ENCODE measurements around the gene ECEL1. TPM values are rescaled to one million over a fixed set of nuclear protein-coding genes. Genes with fewer than 3 reads are reported as not detected.

The ECEL1 gene
- total and polyA plus RNA-seq, 2 experiments from 2014 or later, result 1.1 to 1.2 TPM

DNA sequence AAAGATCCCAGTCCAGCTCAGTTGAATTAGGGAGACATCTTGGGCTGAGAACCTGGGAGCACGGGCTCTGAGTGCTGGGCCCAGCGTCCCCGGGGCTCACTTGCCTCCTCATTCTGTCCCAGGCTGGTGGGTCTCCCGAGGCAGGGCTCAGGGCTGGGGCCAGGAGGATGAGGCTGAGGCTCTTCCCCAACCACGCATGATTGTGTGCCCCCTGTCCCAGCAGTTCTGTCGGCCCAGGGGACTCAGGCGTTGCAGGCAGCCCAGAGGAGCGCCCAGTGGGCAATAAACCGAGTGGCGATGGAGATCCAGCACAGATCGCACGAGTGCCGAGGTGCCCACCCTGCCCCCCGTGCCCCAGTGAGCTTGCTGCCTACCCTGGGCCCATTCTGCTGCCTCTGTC is 33.5 kb upstream of the ECEL1 start:
- Histone ChIP-seq H3K27me3 (peaks cover 40% of the 10 kb centered on the region), H3K36me3 (replicated peaks; ENCODE audit: insufficient read depth, low read depth) (no peaks in the 10 kb centered on the region), H3K4me2 (no peak overlapping the region), H2AFZ (no peak overlapping the region), H4K20me1 (ENCODE audit: insufficient read depth, poor library complexity, severe bottlenecking) (no peaks in the 10 kb centered on the region), H3K79me2 (no peaks in the 10 kb centered on the region), H3K27ac (no peak overlapping the region), H3K4me1 (ENCODE audit: insufficient read depth) (peaks cover 14% of the 10 kb centered on the region), H3K9me2 (replicated peaks; ENCODE audit: insufficient read depth) (no peaks in the 10 kb centered on the region), H3K4me3 (no peak overlapping the region), H3K9me3 (ENCODE audit: low read depth) (no peaks in the 10 kb centered on the region)
- TF ChIP-seq EZH2phosphoT487 (IDR thresholded peaks at IDR 0.05; ENCODE audit: low read depth, severe bottlenecking, unreplicated experiment) (no peak), EZH2 (IDR thresholded peaks at IDR 0.05; ENCODE audit: borderline replicate concordance) (no peak)
- TF ChIP-seq, protein P1, sequence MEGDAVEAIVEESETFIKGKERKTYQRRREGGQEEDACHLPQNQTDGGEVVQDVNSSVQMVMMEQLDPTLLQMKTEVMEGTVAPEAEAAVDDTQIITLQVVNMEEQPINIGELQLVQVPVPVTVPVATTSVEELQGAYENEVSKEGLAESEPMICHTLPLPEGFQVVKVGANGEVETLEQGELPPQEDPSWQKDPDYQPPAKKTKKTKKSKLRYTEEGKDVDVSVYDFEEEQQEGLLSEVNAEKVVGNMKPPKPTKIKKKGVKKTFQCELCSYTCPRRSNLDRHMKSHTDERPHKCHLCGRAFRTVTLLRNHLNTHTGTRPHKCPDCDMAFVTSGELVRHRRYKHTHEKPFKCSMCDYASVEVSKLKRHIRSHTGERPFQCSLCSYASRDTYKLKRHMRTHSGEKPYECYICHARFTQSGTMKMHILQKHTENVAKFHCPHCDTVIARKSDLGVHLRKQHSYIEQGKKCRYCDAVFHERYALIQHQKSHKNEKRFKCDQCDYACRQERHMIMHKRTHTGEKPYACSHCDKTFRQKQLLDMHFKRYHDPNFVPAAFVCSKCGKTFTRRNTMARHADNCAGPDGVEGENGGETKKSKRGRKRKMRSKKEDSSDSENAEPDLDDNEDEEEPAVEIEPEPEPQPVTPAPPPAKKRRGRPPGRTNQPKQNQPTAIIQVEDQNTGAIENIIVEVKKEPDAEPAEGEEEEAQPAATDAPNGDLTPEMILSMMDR (IDR thresholded peaks at IDR 0.05; ENCODE audit: poor library complexity), result no peak
- 90% methylated on average over 14 of the region's 14 CpGs for WGBS (ENCODE audit: low lambda C conversion rate, missing lambda C conversion rate)
- DNase-seq (ENCODE audit: low spot score), result no peak

DNA sequence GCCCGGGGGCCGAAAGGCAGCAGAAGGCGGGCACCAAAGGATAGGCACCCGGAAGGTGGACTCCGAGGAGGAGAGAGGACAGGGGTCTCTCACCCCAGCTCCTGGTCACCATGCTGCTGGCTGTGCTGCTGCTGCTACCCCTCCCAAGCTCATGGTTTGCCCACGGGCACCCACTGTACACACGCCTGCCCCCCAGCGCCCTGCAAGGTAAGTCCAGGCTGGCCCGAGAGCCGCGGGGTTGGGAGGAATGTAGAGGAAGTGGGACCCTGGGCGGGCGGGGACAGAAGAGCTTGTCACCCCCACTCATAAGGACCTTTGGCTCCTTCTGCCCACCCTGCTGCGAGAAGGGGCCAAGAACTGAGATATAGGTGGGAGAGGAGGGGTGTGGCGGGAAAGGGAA is 32.9 kb upstream of the ECEL1 start:
- WGBS (ENCODE audit: low lambda C conversion rate, missing lambda C conversion rate), result 92% methylated on average over 15 of the region's 15 CpGs
- H3K27me3 ChIP-seq, result peaks cover 40% of the 10 kb centered on the region

DNA sequence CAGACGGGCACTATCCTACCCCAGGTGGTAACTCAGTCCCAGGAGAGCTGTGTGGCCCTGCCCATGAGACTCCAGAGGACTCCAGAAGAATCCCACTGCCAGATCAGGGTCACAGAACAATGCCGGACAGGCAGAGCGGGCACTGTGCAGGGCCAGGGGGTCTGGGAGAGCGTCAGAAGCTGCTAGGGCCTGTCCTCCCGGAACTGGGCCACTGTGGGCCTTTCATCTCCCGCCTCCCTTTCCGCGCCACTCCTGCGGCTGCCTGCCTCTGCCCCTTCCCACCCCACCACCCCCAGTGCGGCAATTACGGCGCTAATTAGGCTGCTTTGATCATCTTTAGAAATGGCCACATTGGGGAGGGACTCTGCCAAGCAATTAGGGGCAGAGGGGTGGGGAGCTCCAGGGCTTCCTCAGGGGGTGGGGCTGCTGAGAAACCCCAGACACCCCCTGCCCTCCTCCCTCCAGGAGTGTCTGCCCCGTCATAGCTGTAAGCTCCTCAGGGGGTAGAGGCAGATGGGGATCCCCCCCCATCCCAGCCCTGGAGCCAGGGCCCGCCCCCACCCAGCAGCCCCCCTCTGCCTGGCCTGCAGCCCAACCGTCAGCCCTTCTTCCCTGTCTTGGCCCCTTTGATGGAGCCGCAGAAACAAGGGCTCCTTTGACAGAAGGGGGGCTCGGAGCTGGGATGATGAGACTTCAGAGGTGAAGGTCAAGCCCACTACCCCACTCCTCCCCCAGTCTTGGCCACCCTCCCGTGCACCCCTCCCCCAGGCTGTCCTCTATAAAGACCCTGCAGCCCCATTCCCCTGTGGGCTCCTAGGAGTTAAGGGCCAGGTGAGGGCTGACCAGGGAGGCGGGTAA is 32.2 kb upstream of the ECEL1 start, which contains the start of gene PRSS56:
TSS of gene PRSS56 (plus strand) at position 808 of the 858 bp plus-strand sequence. CDS start 211 bp downstream, outside the sequence.
- Histone ChIP-seq H3K9me3 (ENCODE audit: low read depth) (no peaks in the 10 kb centered on the region), H3K4me1 (ENCODE audit: insufficient read depth) (peaks cover 14% of the 10 kb centered on the region), H3K27ac (no peak within 1 kb of the TSS), H2AFZ (no peak within 1 kb of the TSS), H3K27me3 (peaks cover 40% of the 10 kb centered on the region), H3K4me2 (no peak within 1 kb of the TSS), H3K36me3 (replicated peaks; ENCODE audit: insufficient read depth, low read depth) (no peaks in the 10 kb centered on the region), H3K79me2 (no peaks in the 10 kb centered on the region), H3K4me3 (no peak within 1 kb of the TSS), H3K9me2 (replicated peaks; ENCODE audit: insufficient read depth) (no peaks in the 10 kb centered on the region), H4K20me1 (ENCODE audit: insufficient read depth, poor library complexity, severe bottlenecking) (no peaks in the 10 kb centered on the region)
- 79% methylated on average over 16 of the region's 19 CpGs for WGBS (ENCODE audit: low lambda C conversion rate, missing lambda C conversion rate)
- TF ChIP-seq, protein P1 (IDR thresholded peaks at IDR 0.05; ENCODE audit: poor library complexity), result no peak
- TF ChIP-seq EZH2 (IDR thresholded peaks at IDR 0.05; ENCODE audit: borderline replicate concordance) (no peak), EZH2phosphoT487 (IDR thresholded peaks at IDR 0.05; ENCODE audit: low read depth, severe bottlenecking, unreplicated experiment) (no peak)
- DNase-seq (ENCODE audit: low spot score), result no peak

More for the DNA sequence above, 32.9 kb upstream of the ECEL1 start:
- H4K20me1 ChIP-seq (ENCODE audit: insufficient read depth, poor library complexity, severe bottlenecking), result no peaks in the 10 kb centered on the region
- H3K36me3 ChIP-seq (replicated peaks; ENCODE audit: insufficient read depth, low read depth), result no peaks in the 10 kb centered on the region
- H3K4me2 ChIP-seq, result no peak overlapping the region
- H3K4me1 ChIP-seq (ENCODE audit: insufficient read depth), result peaks cover 14% of the 10 kb centered on the region
- no peaks in the 10 kb centered on the region for H3K9me2 ChIP-seq (replicated peaks; ENCODE audit: insufficient read depth)
- H2AFZ ChIP-seq, result no peak overlapping the region
- no peak overlapping the region for H3K27ac ChIP-seq
- DNase-seq (ENCODE audit: low spot score), result no peak
- no peaks in the 10 kb centered on the region for H3K9me3 ChIP-seq (ENCODE audit: low read depth)
- TF ChIP-seq EZH2phosphoT487 (IDR thresholded peaks at IDR 0.05; ENCODE audit: low read depth, severe bottlenecking, unreplicated experiment) (no peak), EZH2 (IDR thresholded peaks at IDR 0.05; ENCODE audit: borderline replicate concordance) (no peak)
- TF ChIP-seq, protein P1 (IDR thresholded peaks at IDR 0.05; ENCODE audit: poor library complexity), result no peak
- no peaks in the 10 kb centered on the region for H3K79me2 ChIP-seq
- no peak overlapping the region for H3K4me3 ChIP-seq
